NCI-H2029 (cell line): ENCODE data around the gene DLST.

Experiments used
- DNase-seq: peaks from one replicate; lab custom pipeline; 2025; lab: John Stamatoyannopoulos, UW

The DLST gene

DNA sequence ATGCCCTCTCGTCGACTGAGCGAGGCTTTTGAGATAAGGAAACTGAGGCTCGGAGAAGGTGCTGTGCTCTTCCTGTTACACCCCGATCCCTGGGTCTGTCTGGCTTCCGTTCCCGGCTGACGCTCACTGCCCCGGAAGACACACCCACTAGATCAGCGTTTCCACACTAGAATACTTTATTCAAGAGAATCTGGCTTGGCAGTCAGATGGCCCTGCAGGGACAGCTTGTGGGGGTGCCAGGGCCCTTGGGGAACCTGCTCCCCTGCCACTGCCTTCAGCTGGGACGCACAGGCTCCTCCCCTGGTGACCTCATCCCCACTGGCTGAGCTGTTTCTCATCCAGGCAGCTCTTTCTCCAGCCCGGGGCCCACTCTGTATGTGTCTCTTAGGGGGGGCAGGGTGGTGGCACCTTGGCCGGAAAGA, 60.0 kb downstream of the DLST start:
- no peak for DNase-seq

DNA sequence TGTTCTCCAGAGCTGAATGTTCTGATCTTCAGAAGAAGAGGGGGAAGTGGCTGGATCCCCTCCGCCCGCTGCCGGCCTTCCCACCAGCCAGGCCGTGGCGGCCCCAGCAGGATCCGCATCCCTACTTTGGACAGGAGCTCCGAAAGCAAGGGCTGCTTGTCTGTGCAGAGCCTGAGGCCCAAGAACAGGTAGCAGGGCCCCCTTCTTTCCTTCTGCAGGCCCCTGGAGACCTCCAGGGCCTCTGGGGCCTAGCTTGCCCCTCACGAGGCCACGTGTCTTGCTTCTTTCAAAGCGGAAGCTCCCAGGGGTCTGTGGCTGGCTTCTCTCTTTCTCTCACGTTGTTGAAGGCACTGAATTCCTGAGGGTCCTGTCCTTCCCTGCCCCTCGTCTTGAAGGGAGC, 60.5 kb downstream of the DLST start:
- no peak for DNase-seq

DNA sequence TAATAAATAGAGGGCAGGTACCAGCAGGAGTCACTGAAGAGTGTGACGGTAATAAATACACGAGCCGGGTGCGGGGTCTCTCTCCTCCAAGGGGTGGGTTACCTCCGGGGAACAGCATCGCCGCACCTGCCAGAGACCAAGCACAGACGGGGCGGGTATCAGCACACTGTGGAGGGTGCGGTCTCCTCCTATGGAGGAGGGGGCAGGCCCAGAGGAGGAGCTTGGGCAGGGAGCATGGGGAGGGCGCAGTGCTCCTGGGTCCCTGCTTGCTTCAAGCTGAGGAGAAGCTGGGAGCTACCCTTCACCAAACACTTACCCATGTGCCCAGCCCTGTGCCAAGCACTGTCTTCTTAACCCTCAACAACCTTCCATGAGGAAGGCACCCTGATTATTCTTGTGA, 60.9 kb downstream of the DLST start:
- DNase-seq: no peak

DNA sequence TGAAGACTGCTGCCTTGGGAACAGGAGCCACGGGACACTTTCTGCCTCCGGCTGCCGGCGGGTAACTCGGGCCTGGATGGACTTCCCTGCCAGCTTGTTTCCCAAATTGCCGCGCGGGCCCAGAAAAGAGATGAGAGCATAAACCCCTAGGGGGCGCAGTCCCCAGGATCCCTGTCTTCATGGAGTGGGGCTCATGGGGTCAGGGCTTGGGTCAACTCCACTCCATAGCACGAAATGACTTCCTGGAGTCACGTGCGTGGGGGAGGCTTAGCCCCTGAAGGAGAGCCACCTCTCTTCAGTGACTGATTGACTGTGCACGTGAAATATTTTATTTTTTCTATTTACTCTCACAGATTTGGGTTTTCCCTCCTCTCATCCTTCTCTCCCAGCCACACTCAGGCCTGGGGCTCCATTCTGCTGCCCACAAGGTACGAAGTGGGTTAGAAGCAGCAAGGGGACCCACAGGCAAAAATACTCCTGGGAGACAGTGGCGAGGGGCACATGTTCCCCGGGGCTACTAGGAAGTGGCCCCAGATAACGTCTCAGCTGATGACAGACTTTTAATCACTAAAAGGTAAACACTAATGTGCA, 63.6 kb downstream of the DLST start:
- DNase-seq: no peak

DNA sequence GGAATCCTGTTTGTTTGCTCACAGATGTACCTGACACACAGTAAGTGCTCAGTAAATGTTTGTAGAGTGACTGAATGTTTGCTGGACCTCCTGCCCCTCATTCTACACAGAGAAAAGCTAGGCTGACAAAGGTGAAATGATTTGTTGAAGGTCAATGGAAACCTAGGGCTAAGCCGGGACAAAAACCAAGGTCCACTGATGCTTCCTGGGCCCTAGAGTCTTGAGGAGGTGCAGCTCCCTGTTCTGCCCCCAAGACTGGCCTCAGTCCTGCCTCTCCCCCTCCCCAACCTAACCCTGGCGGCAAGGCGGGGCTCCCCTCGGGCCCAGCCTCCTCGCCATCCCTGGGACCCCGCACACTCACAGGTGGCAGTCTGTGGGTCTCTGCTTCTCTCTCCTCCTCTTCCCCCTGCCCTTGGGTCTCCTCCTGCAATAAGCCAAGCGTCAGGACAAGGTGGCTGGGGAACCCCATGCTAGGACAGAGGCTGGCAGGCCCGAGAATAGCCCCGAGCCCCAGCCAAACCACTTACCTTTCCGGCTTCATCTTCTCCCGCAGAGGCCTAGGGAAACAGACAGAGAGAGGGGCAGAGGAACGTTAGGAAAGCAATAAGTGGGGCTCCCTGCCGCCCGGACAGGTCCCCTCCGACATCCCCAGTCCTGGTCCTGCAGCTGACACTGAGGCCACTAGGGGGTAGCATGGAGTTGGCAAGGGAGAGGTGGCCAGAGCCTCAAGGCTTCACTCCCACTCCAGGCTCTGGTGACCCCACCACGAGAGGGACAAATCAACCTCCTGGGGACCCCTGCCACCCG, 64.3 kb downstream of the DLST start:
- no peak for DNase-seq

DNA sequence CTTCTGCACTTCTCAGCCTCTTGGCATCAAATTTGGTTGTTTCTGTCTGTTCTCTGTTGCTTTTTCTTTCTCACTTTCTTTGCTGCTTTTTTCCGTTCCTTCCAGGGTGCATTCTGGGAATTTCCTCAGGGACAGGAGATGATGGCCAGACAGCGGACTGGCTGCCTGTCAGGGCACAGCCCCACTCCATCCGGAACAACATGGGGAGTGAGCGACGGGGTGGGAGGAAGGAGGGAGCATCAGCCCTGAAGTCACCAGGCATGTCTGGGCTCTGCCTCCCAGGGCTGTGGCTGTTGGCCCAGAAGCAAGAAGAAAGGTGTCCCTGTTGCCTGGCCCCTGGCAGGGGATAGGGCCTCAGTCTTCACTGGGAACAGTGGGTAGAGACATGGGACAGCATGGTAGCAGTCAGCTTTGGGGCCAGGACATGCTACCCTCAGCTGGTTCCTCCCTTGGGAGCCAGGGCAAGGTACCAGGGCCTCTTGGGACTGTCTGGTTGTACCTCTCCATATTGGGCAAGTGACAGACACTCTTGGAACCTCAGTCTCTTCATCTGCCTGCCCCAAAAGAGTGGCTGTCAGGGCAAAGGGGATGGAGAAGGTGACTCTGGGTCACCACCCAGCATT, 65.1 kb downstream of the DLST start:
- DNase-seq: no peak

DNA sequence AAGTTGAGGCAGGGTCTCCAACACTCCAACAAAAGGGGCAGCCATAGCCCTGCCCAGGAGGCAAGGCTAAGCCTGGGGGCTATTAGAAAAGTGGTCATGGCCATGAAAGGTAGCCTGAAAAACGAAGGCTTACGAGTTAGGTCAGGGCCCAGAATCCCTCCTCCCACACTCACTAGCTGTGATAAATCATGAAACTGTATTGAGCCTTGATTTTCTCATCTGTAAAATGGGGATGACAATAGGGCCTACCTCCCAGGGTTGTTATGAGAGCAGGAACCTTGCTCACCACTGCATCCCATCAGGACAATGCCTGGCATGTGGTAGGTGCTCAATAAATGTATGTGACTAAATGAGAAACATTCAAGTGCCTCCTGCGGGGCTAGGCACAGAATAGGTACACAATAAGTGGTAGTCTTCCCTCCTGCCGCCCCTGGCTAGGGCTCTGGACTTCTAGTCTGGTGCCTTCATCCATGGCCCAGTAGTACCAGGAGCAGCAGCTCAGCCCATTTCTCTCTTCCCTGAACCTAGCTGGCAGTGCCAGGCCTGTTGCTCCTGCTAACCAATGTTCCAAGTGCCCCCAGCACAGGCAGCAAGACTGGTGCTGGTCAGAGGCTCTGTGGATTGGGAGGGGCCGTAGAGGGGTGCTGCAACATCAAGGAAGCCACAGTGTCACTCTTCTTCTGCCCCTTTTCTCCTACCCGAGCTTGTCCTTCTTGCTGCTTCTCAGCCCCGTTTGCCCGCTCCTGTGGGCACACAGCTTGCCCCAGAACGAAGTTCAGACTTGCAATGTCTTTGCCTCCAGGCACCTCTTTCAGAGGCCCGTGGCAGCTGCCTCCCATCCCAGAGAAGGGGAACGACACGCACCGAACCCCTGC, 65.9 kb downstream of the DLST start:
- DNase-seq: no peak

DNA sequence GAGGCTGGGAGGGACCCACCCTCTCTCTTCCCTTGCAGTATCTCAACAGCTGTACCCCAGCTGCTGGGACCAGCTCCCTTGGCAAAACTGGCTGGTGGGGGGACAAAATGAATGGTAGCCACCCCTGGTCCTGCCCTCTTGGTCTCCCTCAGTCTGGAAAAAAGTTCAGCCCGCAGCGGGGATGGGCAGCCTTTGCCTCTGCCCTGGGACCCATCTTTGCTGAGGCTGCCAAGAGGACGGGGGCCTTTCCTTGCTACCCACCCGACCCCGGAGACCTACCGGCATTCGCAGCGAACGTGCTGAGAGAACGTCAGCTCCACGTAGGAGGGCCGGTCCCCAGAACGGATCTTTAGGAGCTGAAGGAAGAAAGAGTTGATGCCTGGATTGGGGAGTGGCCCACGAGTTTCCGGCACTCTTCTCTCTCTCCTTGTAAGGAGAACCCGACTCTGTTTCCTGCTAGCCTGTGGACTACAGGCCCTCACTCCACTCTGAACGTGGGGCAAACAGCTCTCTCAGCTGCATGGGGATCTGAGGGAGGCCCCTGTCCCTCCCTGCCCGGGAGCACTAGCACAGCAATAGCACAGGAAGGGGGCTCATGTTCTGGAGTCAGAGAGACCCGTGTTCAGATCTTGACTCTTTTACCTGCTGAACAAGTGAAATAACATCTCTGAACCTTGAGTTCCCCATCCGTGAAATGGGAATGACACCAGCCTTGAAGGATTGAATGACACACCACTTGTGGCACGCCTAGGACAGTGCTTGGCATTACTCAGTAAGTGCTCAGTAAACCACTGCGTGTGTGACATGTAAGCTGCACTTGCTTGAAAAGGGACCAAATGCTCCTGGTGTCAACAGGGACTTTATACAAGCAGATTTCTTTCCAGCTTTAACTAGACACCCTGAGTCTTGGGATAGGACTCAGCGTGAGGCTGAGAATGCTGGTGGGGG, 66.8 kb downstream of the DLST start:
- DNase-seq: no peak

DNA sequence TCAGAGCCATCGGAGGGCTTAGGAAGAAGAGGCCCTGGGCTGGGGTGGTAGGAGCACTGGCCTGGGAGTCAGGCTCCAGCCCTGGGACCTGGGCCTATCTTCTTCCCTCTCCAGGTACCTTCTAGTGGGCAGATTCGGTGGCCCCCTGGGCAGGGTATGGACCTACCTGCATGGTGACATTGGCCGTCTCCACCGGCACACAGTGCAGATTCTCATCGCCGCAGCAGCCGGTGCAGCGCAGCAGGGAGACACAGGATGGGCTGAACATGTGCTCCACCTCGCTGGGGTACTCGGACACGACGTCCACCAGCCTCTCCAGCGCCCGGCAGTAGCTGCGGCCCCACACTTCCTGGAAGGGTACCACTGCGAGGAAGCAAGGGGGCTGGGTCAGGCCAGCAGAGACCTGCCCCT, 67.5 kb downstream of the DLST start:
- no peak for DNase-seq

DNA sequence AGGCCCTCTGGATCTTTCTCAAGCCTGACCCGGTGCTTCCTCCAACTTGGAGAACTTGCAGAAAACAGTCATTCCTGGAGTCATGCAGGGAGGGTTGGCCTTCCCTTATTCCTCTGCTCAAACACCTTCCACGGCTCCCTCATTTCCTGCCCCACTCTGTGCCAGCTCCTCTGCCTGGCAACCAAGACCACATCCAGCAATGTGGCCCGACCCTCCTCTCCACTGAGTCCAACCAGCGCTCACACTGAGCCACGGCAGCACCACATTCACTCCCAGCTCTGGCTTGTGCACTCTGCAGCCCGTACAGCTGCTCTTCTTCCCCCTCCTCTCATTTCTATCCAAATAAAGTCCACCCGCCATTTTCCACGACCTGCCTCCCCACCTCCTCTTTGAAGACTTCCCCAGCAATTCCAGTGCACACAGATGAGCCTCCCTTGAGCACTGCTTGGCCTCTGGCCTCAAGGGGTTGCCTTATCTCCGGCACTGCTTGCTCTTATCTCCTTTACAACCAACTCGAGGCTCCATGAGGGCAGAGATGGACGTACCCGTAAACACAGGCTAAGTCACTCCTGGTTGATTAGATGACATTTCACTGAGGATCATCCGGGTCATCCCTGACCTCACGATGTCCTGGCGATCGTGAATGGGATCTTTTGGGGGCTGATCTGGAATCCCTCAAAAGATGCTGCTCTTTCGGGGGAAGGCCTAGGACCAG, 68.3 kb downstream of the DLST start:
- DNase-seq: no peak

DNA sequence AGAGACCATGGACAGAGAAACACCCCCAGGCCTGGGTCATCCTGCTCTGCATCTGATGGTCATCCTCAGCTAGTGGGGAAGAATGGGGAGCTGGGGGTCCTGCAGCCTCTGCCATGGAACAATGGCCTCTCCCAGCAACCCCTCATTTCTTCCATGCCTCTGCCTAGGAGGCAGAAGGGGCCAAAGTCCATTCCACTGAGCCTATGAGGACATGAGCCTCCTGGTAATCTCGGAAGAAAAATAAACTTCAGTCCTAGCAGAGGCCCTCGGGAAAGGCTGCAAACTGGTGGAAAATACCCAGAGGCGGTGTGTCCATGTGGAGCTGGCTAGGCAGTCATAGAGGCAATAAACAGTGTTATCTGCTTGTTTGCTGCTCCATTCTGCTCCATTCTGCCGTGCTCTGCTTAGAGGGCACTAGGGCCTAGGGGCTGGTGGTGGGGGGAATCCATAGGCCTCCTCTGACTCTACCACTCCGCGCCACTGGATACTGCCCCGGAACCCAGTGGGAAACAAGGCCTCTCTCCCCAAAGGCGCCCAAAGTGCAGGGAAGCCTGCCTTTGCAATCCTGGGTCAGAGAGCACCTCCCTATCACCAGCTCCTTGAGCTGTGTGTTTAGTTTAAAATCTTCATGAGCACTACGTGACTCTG, 69.2 kb downstream of the DLST start:
- DNase-seq: no peak

DNA sequence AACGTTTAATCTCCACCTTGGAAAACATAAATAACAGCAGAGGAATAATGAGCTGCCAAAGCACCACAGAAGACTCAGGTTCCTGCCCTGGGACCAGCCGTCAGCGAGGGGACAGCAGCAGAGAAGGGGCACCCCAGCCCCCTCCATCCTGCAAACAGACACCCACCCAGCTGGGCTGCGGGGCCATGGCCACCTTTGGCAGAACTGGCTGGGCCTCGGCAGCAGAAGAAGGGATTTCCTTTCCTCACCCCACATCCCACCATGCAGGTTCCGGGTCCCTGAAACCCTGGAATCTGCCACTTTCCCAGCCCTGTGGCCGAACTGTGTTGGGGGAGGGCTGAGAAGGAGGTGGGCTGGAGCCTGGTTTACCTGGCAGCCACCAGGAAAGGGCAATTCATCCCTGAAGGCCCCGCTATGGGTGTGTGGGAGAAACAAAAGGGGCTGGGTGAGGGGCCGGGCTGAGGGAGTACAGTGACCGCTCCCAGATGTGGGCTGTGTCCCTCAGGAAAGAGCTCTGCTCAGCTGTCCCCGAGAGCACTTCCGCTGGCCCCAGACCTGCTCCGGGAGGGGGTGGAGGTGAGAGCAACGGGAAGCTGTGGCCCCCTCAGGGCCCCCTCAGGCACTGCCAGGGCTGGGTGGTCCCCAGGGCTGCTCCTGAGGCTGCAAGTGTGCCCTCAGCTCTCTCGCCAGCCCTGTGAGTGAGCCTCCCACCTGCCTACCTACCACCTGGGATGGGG, 69.9 kb downstream of the DLST start:
- DNase-seq: no peak

DNA sequence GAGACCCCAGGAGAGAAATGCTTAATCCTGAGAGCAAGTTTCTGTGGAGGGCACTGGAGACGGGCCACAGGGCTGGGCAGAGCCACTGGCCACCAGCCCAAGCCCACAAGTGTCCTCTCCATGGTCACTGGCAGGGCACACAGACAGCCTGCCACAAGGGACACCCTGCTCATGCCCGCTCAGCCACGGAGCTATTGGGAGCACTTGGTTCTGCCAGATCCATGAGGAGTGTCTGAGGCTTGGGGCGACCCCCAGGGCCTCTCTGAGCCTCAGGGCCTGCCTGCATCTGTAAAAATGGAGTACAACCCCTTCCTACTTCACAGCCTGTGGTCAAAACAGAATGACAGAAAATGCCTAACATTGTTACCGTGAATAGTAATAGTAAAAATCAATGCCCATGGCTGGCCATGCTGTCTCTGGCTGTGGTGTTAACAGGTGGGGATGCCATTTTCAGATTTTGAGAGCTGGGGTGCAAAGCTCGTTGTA, 70.5 kb downstream of the DLST start:
- DNase-seq: no peak

DNA sequence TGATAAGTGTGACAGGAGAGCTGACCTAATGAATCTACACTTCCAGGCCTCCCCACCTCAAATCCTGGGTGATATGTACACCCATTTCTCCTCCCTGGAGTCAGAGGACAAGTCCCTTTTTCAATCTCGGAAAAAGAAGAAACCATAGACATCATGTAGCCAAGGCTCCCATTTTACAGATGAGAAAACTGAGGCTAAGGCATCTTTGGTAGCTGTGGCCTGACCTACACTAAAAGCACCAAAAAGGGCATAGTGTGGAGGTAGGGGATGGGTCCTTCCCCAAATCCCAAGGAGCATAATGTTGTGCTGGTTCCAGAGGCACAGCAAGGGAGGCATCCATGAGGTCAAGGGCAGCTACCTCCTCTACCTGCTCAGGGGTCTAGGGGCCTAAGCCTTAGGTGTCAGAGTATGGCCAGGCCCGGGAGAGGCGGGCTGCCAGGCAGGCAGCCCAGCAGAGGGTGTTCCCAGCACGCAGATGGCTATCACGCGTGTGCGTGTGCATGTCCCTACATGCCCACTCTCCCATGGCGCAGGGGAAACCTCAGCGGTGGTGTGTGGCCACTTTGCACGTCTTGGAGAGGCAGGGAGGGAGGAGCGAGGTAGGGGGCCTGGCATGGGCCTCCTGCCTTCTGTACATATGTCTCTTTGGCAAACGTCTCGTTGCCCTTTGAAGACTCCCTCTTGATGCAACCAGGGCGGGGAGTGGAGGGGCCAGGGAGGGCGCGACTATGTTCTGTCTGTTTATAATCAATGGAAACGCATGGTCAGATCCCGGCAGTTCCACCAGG, 71.2 kb downstream of the DLST start:
- DNase-seq: no peak
